WTC11 (cell line): ENCODE results near the gene CCSER2. TPM values are rescaled to one million over a fixed set of nuclear protein-coding genes. Genes with fewer than 3 reads are reported as not detected.

Experiments
- ATAC-seq: fragments of 200-7000 bp; cut with Tn5 transposase; 2 replicates; pipeline ENCODE4 v1.10.0; 2021; ENCODE audit warnings: mild to moderate bottlenecking, moderate library complexity
- CTCF ChIA-PET: fragments of 300-600 bp; sonication (Branson Sonifier 250); formaldehyde crosslinking; loops from one replicate; lab custom pipeline; 2021; ENCODE audit warnings: antibody characterized with exemption; lab: Charles Lee
- POLR2A ChIA-PET: fragments of 350-600 bp; sonication (Branson Sonifier 250); formaldehyde crosslinking; loops from one replicate; lab custom pipeline; 2021; ENCODE audit warnings: antibody characterized with exemption; lab: Charles Lee
- DNase-seq: peaks from one replicate; pipeline ENCODE4 v3.0.0; 2021; ENCODE audit warnings: low spot score
- H3K27ac Mint-ChIP-seq: 2 replicates; pipeline ENCODE4 v1.8.0; 2021; ENCODE audit warnings: mixed read lengths
- H3K27me3 Mint-ChIP-seq: 2 replicates; pipeline ENCODE4 v1.8.0; 2021; ENCODE audit warnings: low read depth, mild to moderate bottlenecking, moderate library complexity, mixed read lengths
- H3K36me3 Mint-ChIP-seq: 2 replicates; pipeline ENCODE4 v1.8.0; 2021; ENCODE audit warnings: mixed read lengths
- H3K4me1 Mint-ChIP-seq: 2 replicates; pipeline ENCODE4 v1.8.0; 2022; ENCODE audit warnings: mixed read lengths
- H3K4me3 Mint-ChIP-seq: 2 replicates; pipeline ENCODE4 v1.8.0; 2021; ENCODE audit warnings: mild to moderate bottlenecking, moderate library complexity, mixed read lengths
- H3K9me3 Mint-ChIP-seq: 2 replicates; pipeline ENCODE4 v1.8.0; 2021; ENCODE audit warnings: mixed read lengths
- AR ChIP-seq: fragments of 250-450 bp; sonication (Bioruptor Pico); IDR thresholded peaks from 2 replicates; pipeline ENCODE4 v1.9.0; 2021; ENCODE audit warnings: mild to moderate bottlenecking
- ATF1 ChIP-seq: sonication (generic); formaldehyde crosslinking; IDR thresholded peaks from 2 replicates; pipeline ENCODE4 v1.8.1; 2023; ENCODE audit warnings: mild to moderate bottlenecking, moderate library complexity, missing genetic modification reagents
- CREM ChIP-seq: sonication (generic); formaldehyde crosslinking; IDR thresholded peaks from 2 replicates; pipeline ENCODE4 v1.8.1; 2022; ENCODE audit warnings: mild to moderate bottlenecking, missing genetic modification reagents, moderate library complexity
- EMX1 ChIP-seq: fragments of 250-450 bp; sonication (Bioruptor Pico); IDR thresholded peaks from 2 replicates; pipeline ENCODE4 v1.8.0; 2021; ENCODE audit warnings: mild to moderate bottlenecking
- FOXK1 ChIP-seq: sonication (generic); formaldehyde crosslinking; IDR thresholded peaks from 2 replicates; pipeline ENCODE4 v1.8.0; 2022; ENCODE audit warnings: mild to moderate bottlenecking, moderate library complexity, missing genetic modification reagents
- GTF2I ChIP-seq: fragments of 250-450 bp; sonication (Bioruptor Pico); conservative IDR thresholded peaks from 2 replicates; pipeline ENCODE4 v1.4.0; 2021; ENCODE audit warnings: mild to moderate bottlenecking
- HMGXB4 ChIP-seq: sonication (generic); formaldehyde crosslinking; IDR thresholded peaks from 2 replicates; pipeline ENCODE4 v1.8.1; 2023; ENCODE audit warnings: mild to moderate bottlenecking, moderate library complexity, missing genetic modification reagents
- JUN ChIP-seq: sonication (generic); formaldehyde crosslinking; IDR thresholded peaks from 2 replicates; pipeline ENCODE4 v1.8.0; 2023; ENCODE audit warnings: mild to moderate bottlenecking, missing genetic modification reagents
- NFE2L1 ChIP-seq: sonication (generic); formaldehyde crosslinking; IDR thresholded peaks from 2 replicates; pipeline ENCODE4 v1.8.1; 2023; ENCODE audit warnings: missing genetic modification reagents
- SMAD3 ChIP-seq: sonication (generic); formaldehyde crosslinking; IDR thresholded peaks from 2 replicates; pipeline ENCODE4 v1.8.0; 2022; ENCODE audit warnings: missing genetic modification reagents, mild to moderate bottlenecking, borderline replicate concordance
- SOX15 ChIP-seq: fragments of 250-450 bp; sonication (Bioruptor Pico); IDR thresholded peaks from 2 replicates; pipeline ENCODE4 v1.9.0; 2021; ENCODE audit warnings: mild to moderate bottlenecking
- TCF7 ChIP-seq: sonication (generic); formaldehyde crosslinking; IDR thresholded peaks from 2 replicates; pipeline ENCODE4 v1.8.0; 2022; ENCODE audit warnings: mild to moderate bottlenecking, low read depth, missing genetic modification reagents, moderate library complexity
- USF2 ChIP-seq: sonication (generic); formaldehyde crosslinking; IDR thresholded peaks from 2 replicates; pipeline ENCODE4 v1.8.1; 2023; ENCODE audit warnings: mild to moderate bottlenecking, missing genetic modification reagents, moderate library complexity
- ZBTB21 ChIP-seq: sonication (generic); formaldehyde crosslinking; IDR thresholded peaks from 2 replicates; pipeline ENCODE4 v1.8.1; 2023; ENCODE audit warnings: mild to moderate bottlenecking, missing genetic modification reagents, borderline replicate concordance
- ZNF317 ChIP-seq: sonication (generic); formaldehyde crosslinking; IDR thresholded peaks from 2 replicates; pipeline ENCODE4 v1.8.1; 2023; ENCODE audit warnings: low read depth, mild to moderate bottlenecking, moderate library complexity, missing genetic modification reagents, borderline replicate concordance
- ZNF416 ChIP-seq: fragments of 250-450 bp; sonication (Bioruptor Pico); IDR thresholded peaks from 2 replicates; pipeline ENCODE4 v1.9.0; 2021; ENCODE audit warnings: mild to moderate bottlenecking, inconsistent platforms
- ZNF423 ChIP-seq: fragments of 250-450 bp; sonication (Bioruptor Pico); IDR thresholded peaks from 2 replicates; pipeline ENCODE4 v2.1.2; 2022; ENCODE audit warnings: mild to moderate bottlenecking, moderate library complexity
- ZNF512 ChIP-seq: sonication (generic); formaldehyde crosslinking; IDR thresholded peaks from 2 replicates; pipeline ENCODE4 v1.8.1; 2022; ENCODE audit warnings: missing genetic modification reagents, borderline replicate concordance
- total RNA-seq: library from RNA; stranded (reverse); gene quantifications from 3 replicates; pipeline ENCODE4 v1.2.3, GENCODE V29; 2021
- TF ChIP-seq, protein P1 (sequence below): fragments of 250-450 bp; sonication (Bioruptor Pico); IDR thresholded peaks from 2 replicates; pipeline ENCODE4 v1.9.0; 2021; ENCODE audit warnings: moderate library complexity, mild to moderate bottlenecking, inconsistent platforms, borderline replicate concordance

Gene CCSER2
- total RNA-seq, 1 experiment from 2014 or later: 30.6 TPM

GRCh38 chr10:84493951-84494848 is 165.8 kb downstream of the CCSER2 start (continued):
- TF ChIP-seq HMGXB4 (CRISPR knock-in tag) (no peak), TCF7 (no peak)

GRCh38 chr10:84494849-84495180 is 166.4 kb downstream of the CCSER2 start:
- no peak for ATAC-seq
- no peak overlapping the region for H3K4me3 Mint-ChIP-seq
- H3K36me3 Mint-ChIP-seq: peaks cover 27% of the 10 kb centered on the region
- no peak for DNase-seq
- no peak overlapping the region for H3K27ac Mint-ChIP-seq
- peaks cover 30% of the 10 kb centered on the region for H3K9me3 Mint-ChIP-seq
- no peaks in the 10 kb centered on the region; the same call in 1 of the 2 replicates for H3K27me3 Mint-ChIP-seq
- CTCF ChIA-PET: no interaction called here
- POLR2A ChIA-PET: no interaction called here
- TF ChIP-seq ZBTB21 (CRISPR knock-in tag) (no peak), FOXK1 (CRISPR knock-in tag) (no peak), AR (CRISPR knock-in tag) (no peak), SOX15 (CRISPR knock-in tag) (no peak), CREM (CRISPR knock-in tag) (no peak), ATF1 (CRISPR knock-in tag) (no peak), ZNF416 (CRISPR knock-in tag) (no peak), NFE2L1 (CRISPR knock-in tag) (no peak), EMX1 (CRISPR knock-in tag) (no peak), JUN (no peak), ZNF512 (CRISPR knock-in tag) (no peak), GTF2I (CRISPR knock-in tag) (no peak), ZNF423 (CRISPR knock-in tag) (no peak), USF2 (CRISPR knock-in tag) (no peak), SMAD3 (no peak), ZNF317 (no peak)
- TF ChIP-seq, protein P1, sequence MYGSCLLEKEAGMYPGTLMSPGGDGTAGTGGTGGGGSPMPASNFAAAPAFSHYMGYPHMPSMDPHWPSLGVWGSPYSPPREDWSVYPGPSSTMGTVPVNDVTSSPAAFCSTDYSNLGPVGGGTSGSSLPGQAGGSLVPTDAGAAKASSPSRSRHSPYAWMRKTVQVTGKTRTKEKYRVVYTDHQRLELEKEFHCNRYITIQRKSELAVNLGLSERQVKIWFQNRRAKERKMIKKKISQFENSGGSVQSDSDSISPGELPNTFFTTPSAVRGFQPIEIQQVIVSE (CRISPR knock-in tag): no peak
- peaks cover 20% of the 10 kb centered on the region for H3K4me1 Mint-ChIP-seq
